Ovary (tissue), 1 donor: ENCODE measurements around the gene PRG2.

Source experiments
- EP300 ChIP-seq: sonication (generic); formaldehyde crosslinking; IDR thresholded peaks from one replicate; pipeline ENCODE4 v1.6.1; 2017; ENCODE audit warnings: antibody characterized with exemption
- POLR2A ChIP-seq: fragments of 450-650 bp; IDR thresholded peaks from one replicate; pipeline ENCODE4 v1.6.1; 2017; ENCODE audit warnings: antibody characterized with exemption, mild to moderate bottlenecking, moderate library complexity

- TF ChIP-seq POLR2A (no peak), EP300 (no peak)
Observed at GRCh38 chr11:57390535-57390934, at the start of gene PRG2.
